ENCODE measurements around the gene SCIN. TPM values are rescaled to one million over a fixed set of nuclear protein-coding genes. Genes with fewer than 3 reads are reported as not detected.

The SCIN gene
- total RNA-seq, 4 donors from 2014 or later = 0.32 to 1.0 (median 0.66) TPM

DNA sequence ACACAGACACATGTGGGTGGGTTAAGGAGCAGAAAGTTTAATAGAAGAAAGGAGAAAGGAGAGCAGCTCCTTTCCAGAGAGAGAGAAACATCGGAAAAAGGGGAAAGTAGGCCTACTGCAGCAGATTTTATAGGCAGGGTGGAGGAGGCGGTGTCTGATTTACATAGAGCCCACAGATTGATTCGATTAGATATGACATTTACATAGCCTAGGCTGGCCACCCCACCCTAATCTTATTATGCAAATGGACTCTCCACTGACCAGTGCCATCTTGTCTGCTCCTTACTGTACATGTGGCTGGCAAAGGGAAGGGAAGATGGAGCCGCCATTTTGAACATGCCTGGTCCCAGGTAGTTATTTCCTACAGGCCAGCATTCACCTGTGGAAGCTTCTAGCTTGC lies 38.7 kb upstream of the SCIN start:
- 86% methylated on average over 4 of the region's 4 CpGs for WGBS
- Histone ChIP-seq H3K27me3 (no peaks in the 10 kb centered on the region), H3K4me3 (no peak overlapping the region), H3K27ac (replicated peaks in 1 of 4) (no peak overlapping the region), H3K4me1 (no peaks in the 10 kb centered on the region), H3K9me3 (no peaks in the 10 kb centered on the region), H3K36me3 (no peaks in the 10 kb centered on the region)
- intact Hi-C loops (cut with DNase I) = loop anchor here (5.0 kb wide), 1 partner anchor 86 kb away; no protein-coding TSS in a partner anchor
- TF ChIP-seq EP300 (IDR thresholded peaks at IDR 0.05) = no peak
- DNase-seq (ENCODE audit: extremely low spot score) = no peak

DNA sequence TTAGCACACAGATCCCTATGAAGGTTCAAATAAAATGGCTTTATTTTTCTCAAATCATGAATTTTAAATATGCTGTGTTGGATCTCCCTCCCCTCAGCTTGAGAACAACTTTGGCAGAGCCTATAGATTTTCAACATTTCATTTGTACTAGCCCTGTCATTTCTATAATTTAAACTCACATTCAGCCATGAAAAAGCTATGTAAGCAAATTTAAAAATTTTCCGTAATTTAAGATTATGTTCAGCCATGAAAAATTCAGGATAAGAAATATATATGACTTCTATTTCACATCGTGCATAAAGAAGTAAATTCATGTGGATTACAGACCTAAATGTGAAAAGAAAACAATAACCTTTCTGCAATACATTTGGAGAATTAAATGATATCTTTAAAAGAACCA lies 36.5 kb upstream of the SCIN start:
- intact Hi-C loops (cut with DNase I) = loop anchor here (5.0 kb wide), 1 partner anchor 83 kb away; no protein-coding TSS in a partner anchor
- Histone ChIP-seq H3K27me3 (no peaks in the 10 kb centered on the region), H3K4me1 (no peaks in the 10 kb centered on the region), H3K36me3 (no peaks in the 10 kb centered on the region), H3K9me3 (no peaks in the 10 kb centered on the region), H3K4me3 (no peak overlapping the region), H3K27ac (replicated peaks in 1 of 4) (no peak overlapping the region)
- TF ChIP-seq EP300 (IDR thresholded peaks at IDR 0.05) (no peak), POLR2A (IDR thresholded peaks at IDR 0.05; ENCODE audit: low read depth) (no peak), POLR2AphosphoS5 (IDR thresholded peaks at IDR 0.05) (no peak)
- TF ChIP-seq, protein P1, sequence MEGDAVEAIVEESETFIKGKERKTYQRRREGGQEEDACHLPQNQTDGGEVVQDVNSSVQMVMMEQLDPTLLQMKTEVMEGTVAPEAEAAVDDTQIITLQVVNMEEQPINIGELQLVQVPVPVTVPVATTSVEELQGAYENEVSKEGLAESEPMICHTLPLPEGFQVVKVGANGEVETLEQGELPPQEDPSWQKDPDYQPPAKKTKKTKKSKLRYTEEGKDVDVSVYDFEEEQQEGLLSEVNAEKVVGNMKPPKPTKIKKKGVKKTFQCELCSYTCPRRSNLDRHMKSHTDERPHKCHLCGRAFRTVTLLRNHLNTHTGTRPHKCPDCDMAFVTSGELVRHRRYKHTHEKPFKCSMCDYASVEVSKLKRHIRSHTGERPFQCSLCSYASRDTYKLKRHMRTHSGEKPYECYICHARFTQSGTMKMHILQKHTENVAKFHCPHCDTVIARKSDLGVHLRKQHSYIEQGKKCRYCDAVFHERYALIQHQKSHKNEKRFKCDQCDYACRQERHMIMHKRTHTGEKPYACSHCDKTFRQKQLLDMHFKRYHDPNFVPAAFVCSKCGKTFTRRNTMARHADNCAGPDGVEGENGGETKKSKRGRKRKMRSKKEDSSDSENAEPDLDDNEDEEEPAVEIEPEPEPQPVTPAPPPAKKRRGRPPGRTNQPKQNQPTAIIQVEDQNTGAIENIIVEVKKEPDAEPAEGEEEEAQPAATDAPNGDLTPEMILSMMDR (IDR thresholded peaks at IDR 0.05) = no peak
- 73% methylated on average over 2 of the region's 2 CpGs for WGBS
- no peak for DNase-seq (ENCODE audit: extremely low spot score)

- H3K36me3 ChIP-seq = no peaks in the 10 kb centered on the region
- H3K4me3 ChIP-seq = no peak overlapping the region
- no peaks in the 10 kb centered on the region for H3K9me3 ChIP-seq
- no peaks in the 10 kb centered on the region for H3K4me1 ChIP-seq
- TF ChIP-seq POLR2A (IDR thresholded peaks at IDR 0.05; ENCODE audit: low read depth) (no peak), POLR2AphosphoS5 (IDR thresholded peaks at IDR 0.05) (no peak), EP300 (IDR thresholded peaks at IDR 0.05) (no peak)
- TF ChIP-seq, protein P1 (IDR thresholded peaks at IDR 0.05) = no peak
- no peak for DNase-seq (ENCODE audit: extremely low spot score)
- H3K27me3 ChIP-seq = no peaks in the 10 kb centered on the region
- no peak overlapping the region for H3K27ac ChIP-seq (replicated peaks in 1 of 4)
- intact Hi-C loops (cut with DNase I) = no loop called here
Measured at GRCh38 chr7:12539681-12540080, 30.8 kb upstream of the SCIN start.

- H3K4me3 ChIP-seq = no peak overlapping the region
- TF ChIP-seq POLR2AphosphoS5 (IDR thresholded peaks at IDR 0.05) (no peak), POLR2A (IDR thresholded peaks at IDR 0.05; ENCODE audit: low read depth) (no peak), EP300 (IDR thresholded peaks at IDR 0.05) (no peak)
- TF ChIP-seq, protein P1 (IDR thresholded peaks at IDR 0.05) = no peak
- WGBS = 60% methylated on average over 1 of the region's 1 CpG
- no peaks in the 10 kb centered on the region for H3K36me3 ChIP-seq
- no peaks in the 10 kb centered on the region for H3K27me3 ChIP-seq
- no peaks in the 10 kb centered on the region for H3K4me1 ChIP-seq
- no peaks in the 10 kb centered on the region for H3K9me3 ChIP-seq
- no peak for DNase-seq (ENCODE audit: extremely low spot score)
- no peak overlapping the region for H3K27ac ChIP-seq (replicated peaks in 1 of 4)
- intact Hi-C loops (cut with DNase I) = no loop called here
Measured at GRCh38 chr7:12540850-12541249, 29.7 kb upstream of the SCIN start.

DNA sequence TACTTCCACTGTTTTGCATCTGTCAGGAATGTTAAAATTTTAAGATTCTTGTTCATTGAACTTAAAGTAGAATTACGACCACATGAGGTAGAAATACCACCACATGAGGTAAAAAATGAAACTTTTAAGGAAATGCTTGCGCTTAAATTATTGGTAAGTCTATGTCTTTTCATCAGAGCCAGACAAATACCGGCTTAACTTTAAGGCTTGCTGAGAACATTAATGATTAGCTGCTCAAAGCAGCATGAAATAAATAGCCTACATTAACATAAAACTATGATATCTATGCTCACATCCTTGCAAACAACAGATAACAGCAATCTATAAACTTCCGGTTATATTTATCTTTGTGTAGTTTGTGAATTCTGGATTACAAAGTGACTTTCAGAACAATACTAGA lies 26.9 kb upstream of the SCIN start:
- 90% methylated on average over 4 of the region's 4 CpGs for WGBS
- Histone ChIP-seq H3K36me3 (no peaks in the 10 kb centered on the region), H3K4me3 (no peak overlapping the region), H3K27ac (replicated peaks in 1 of 4) (no peak overlapping the region), H3K27me3 (no peaks in the 10 kb centered on the region), H3K9me3 (no peaks in the 10 kb centered on the region), H3K4me1 (no peaks in the 10 kb centered on the region)
- no peak for TF ChIP-seq POLR2AphosphoS5 (IDR thresholded peaks at IDR 0.05)
- no peak for TF ChIP-seq POLR2A (IDR thresholded peaks at IDR 0.05; ENCODE audit: low read depth)
- no peak for TF ChIP-seq EP300 (IDR thresholded peaks at IDR 0.05)
- TF ChIP-seq, protein P1 (IDR thresholded peaks at IDR 0.05) = no peak
- intact Hi-C loops (cut with DNase I) = no loop called here
- DNase-seq (ENCODE audit: extremely low spot score) = no peak

All from esophagus muscularis mucosa (tissue), 4 donors.